KBM-7 (cell line): ENCODE data around the gene CDH6.
A peak's percentile ranks its signal among the peaks of the same experiment; 100 is the strongest.

Experiments
- DNase-seq: peaks from one replicate; pipeline ENCODE4 v3.0.0-alpha.2; 2015
- in situ Hi-C: fragments of 300-500 bp; cut with MboI; formaldehyde crosslinking; loops from 2 replicates; pipeline ENCODE4 v1.14.3; 2020; ENCODE audit warnings: low sequenced_read_pairs, low pct_unique_long_range_greater_than_20kb, mixed read lengths

The CDH6 gene

DNA sequence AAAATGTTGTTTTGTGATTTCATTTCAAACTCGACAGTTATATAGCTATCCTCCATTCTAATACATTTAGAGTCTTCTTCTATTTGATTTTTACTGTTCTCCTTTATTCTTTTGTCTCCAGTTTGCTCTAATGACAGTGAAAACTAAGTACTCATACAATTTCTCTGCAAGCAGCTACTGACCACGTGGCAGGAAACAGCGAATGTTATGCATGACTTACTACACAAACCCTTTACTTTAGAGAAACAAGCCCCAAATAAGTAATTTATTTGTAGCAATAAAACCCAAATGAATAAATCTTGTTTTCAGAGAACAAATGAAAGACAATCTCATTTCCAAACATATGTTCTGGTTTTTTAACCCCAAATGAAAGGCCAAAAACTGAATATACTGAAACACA, 41.9 kb downstream of the CDH6 start:
- no peak for DNase-seq
- in situ Hi-C loops, result no loop called here

DNA sequence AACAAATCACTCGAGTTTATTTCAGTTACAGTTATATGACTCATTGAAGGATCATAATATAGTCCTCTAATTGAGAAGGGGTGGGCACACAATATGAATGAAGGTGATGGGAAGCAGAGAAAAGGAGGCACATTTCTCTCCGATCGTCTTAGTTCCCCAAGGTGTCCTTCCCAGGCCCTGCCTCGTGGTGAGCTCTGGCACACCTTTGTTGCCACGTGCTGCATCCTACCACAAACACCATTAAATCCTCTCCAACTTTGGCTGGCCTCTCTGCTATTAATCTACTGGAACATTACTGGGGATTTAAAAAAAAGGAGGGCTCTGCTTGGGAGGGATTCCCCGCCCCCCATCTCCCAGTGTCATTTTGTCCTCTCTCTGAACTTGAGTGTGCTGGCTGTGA, 42.9 kb downstream of the CDH6 start:
- in situ Hi-C loops, result no loop called here
- no peak for DNase-seq

- in situ Hi-C loops, result no loop called here
- no peak for DNase-seq
Observed at GRCh38 chr5:31237174-31237573, 43.7 kb downstream of the CDH6 start.

- in situ Hi-C loops, result no loop called here
- DNase-seq, result no peak
Observed at GRCh38 chr5:31238497-31238896, 45.0 kb downstream of the CDH6 start.

GRCh38 chr5:31244921-31245320, 51.4 kb downstream of the CDH6 start:
- in situ Hi-C loops, result no loop called here
- peak; percentile 12 for DNase-seq

DNA sequence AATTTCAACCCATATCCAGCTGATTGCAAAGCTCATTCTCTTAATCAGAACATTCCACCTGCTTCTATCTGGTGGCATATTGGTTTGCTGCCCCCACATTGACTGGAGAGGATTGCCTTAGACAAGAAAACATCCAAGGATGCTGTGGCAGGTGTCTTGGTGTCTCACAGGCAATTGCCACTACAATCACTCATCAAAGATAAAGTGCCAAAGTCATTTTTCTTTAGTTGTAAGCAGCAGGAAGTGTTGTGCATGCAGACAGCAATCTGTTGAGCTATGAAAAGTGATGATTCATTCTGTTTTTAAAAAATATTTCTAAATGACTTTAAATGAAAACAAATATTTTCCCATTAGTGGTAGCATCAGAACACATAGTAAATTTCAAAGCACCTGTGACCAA, 53.9 kb downstream of the CDH6 start:
- DNase-seq, result no peak
- in situ Hi-C loops, result no loop called here

DNA sequence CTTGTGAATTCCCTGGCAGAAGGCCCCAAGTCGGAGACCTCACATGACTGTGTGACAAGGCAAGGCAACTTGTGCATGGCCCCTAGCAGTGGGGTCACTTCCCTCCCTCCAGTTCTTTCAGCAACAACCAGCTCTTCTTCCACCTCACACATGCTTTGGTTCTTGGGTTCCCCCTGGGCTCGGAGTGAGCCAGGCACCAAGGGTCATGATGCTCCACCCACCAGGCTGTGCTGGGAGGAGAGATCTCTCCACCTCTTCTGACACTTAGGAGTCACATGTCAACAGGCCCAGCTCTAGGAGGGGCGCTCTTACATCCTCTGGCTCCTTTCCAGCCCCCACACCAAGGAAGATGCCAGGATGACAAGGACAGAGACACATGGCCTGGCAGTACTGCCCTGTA, 56.7 kb downstream of the CDH6 start:
- in situ Hi-C loops, result no loop called here
- DNase-seq, result no peak

DNA sequence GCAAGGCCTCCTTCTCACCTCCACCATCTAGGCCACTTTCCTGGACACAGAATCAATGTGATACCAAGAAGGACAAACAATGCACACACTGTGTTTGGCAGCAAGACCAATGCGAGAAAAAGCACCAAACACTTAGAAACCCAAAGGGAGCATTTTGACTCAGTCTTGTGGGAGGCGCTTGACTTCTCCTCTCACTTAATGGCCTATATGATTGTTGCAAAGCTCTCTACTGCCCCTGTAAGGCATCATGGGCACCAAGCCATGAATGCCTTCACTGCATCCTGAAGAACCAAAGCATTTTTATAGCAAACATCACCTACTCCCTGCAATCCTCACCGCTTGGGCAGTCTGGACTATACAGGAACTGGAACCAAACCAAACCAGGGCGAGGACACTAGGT, 57.5 kb downstream of the CDH6 start:
- no peak for DNase-seq
- in situ Hi-C loops, result no loop called here

DNA sequence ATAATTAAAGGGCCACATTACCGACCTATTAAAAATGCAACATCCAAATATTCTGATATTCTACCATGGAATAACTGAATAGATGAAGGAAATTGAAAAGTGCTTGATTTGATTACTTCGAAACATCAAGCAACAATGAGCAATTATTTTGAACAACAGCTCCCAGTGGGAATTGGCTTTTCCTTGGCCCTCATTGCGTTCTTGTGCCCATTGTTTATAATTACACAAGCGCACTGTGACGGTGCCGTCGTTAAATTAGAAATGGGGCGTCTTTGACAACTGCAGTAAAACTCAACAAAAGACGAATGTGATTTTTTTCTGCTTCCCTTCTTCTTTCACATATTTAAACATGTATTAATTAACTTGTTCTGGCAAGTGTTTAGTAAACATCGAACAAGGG, 61.6 kb downstream of the CDH6 start:
- in situ Hi-C loops, result no loop called here
- no peak for DNase-seq

GRCh38 chr5:31268256-31268655, 74.8 kb downstream of the CDH6 start:
- in situ Hi-C loops, result no loop called here
- no peak for DNase-seq

DNA sequence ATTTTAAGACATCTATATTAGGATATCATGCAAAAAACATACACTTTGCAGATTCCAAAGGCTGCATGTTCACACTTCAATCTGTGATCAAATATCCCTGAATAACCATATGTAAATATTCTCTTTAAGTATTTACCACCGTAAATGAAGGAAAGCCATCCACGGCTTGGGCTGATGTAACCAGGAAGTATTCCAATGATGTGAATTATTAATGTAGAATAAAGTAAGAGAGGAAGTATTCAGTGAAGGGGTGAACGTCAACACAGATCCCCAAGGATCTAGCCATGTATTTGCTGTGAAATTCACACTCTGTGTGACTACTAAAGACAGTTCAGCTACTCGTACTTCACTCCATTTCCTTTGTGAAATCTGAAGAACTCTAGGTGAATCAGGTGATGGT, 75.2 kb downstream of the CDH6 start:
- in situ Hi-C loops, result no loop called here
- DNase-seq, result no peak

DNA sequence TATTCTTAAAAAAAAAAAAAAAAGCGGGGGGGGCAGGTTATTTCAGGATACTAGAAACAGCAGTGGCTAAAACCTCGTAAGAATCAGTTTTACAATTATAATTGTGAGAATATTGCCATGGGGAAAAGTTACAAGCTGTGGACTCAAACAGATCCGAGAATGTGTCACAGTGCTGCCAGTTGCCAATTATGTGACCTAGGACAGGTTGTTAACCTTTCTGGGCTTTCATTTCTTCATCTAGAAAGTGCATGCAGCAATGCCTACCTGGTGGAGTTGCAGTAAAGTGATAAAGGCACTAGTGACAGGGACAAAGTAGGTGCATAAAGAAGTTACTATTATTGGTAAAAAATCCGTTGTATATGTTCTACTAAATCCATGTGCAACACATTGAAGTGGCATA, 75.8 kb downstream of the CDH6 start:
- in situ Hi-C loops, result no loop called here
- DNase-seq, result no peak

- in situ Hi-C loops, result no loop called here
- DNase-seq, result peak; percentile 33
Observed at GRCh38 chr5:31270396-31270795, 76.9 kb downstream of the CDH6 start.

DNA sequence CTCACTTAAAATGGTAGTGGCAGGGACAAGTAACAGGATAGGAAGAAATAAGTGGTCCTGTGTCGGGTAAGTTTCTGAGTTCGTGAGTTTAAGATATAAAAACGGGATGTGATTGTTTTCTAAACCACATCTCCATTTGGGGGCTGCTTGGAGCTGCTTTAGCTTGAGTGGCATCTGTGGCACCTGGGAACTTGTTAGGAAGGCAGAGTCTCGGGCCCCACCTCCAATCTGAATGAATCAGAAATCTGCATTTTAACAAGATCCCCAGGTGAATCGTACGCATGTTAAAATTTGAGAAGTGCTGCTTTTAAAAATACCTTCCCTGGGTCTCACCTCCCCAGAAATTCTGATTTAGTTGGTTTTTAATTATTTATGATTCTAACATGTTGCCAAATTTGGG, 78.1 kb downstream of the CDH6 start:
- DNase-seq, result no peak
- in situ Hi-C loops, result no loop called here

GRCh38 chr5:31273161-31273560, 79.7 kb downstream of the CDH6 start:
- no peak for DNase-seq
- in situ Hi-C loops, result no loop called here

- in situ Hi-C loops, result no loop called here
Observed at GRCh38 chr5:31273631-31274378, 80.3 kb downstream of the CDH6 start.

DNA sequence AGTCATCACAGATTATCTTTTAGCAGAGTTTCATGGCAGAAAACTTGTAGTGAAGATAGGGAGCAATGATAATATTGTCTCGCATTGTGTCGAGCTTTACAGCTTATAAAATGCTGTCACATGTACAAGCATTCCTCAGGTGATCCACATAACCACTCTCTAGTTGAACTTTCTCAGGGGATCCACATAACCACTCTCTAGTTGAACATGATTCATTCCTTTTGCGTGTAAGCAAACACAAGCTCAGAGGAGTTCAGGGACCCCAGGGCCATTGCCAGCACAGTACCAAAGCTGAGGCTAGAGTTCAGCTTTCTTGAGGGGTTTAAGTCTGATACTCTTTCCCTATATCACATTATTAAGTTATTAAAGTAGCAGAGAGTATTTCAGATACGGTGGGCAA, 86.7 kb downstream of the CDH6 start:
- in situ Hi-C loops, result no loop called here

More at GRCh38 chr5:31273631-31274378, 80.3 kb downstream of the CDH6 start:
- no peak for DNase-seq

GRCh38 chr5:31283326-31283725, 89.8 kb downstream of the CDH6 start:
- no peak for DNase-seq
- in situ Hi-C loops, result no loop called here

More for the DNA sequence above, 86.7 kb downstream of the CDH6 start:
- DNase-seq, result no peak

GRCh38 chr5:31285025-31285424, 91.5 kb downstream of the CDH6 start:
- DNase-seq, result no peak

GRCh38 chr5:31287985-31288384, 94.5 kb downstream of the CDH6 start:
- DNase-seq, result no peak
- in situ Hi-C loops, result no loop called here

More at GRCh38 chr5:31285025-31285424, 91.5 kb downstream of the CDH6 start:
- in situ Hi-C loops, result no loop called here

DNA sequence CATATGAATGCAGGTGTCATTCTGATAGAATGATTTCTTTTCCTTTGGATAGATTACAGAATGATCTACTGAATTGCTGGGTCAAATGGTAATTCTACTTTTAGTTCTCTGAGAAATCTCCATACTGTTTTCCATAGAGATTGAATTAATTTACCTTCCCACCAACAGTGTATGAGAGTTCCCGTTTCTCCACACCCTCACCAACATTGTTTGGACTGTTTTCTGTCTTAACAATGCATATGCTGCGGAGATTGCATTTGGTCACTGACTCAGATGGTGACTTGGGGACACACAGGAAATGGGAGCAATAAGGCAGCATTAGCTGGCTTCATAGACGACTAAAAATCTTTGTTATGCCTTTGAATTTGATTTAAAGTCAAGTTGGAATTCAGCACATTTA, 95.9 kb downstream of the CDH6 start:
- no peak for DNase-seq
- in situ Hi-C loops, result no loop called here
